Fibroblast of lung (primary cell): Measurements from ENCODE around the gene ARMH1. TPM values are rescaled to one million over a fixed set of nuclear protein-coding genes. Genes with fewer than 3 reads are reported as not detected.
A peak's percentile ranks its signal among the peaks of the same experiment; 100 is the strongest.

Source experiments
- DNase-seq, 2 donors: peaks; one replicate each; pipeline versions ENCODE4 v3.0.0 to v3.0.0-alpha.2; 2010; ENCODE audit warnings: low read depth in 2 of 2
- H2AFZ ChIP-seq: 2 replicates; pipeline ENCODE4 v1.5.1; 2012; ENCODE audit warnings: low read length, control low read depth, inconsistent platforms
- H3K27ac ChIP-seq: 2 replicates; pipeline ENCODE4 v1.5.1; 2011; ENCODE audit warnings: low read length, control low read depth; ENCODE audit not compliant: insufficient read depth
- H3K27me3 ChIP-seq: 2 replicates; pipeline ENCODE4 v1.5.1; 2011; ENCODE audit warnings: mild to moderate bottlenecking, low read length; ENCODE audit not compliant: control insufficient read depth, insufficient read depth
- H3K36me3 ChIP-seq: 2 replicates; pipeline ENCODE4 v1.5.1; 2011; ENCODE audit warnings: low read length; ENCODE audit not compliant: control insufficient read depth, insufficient read depth
- H3K4me1 ChIP-seq: 2 replicates; pipeline ENCODE4 v1.5.1; 2011; ENCODE audit warnings: low read length; ENCODE audit not compliant: control insufficient read depth, insufficient read depth; ENCODE audit errors: extremely low read depth
- H3K4me2 ChIP-seq: 2 replicates; pipeline ENCODE4 v1.5.1; 2011; ENCODE audit warnings: low read length, control low read depth; ENCODE audit not compliant: insufficient read depth; ENCODE audit errors: extremely low read depth
- H3K4me3 ChIP-seq, 4 experiments: fragments of 200-600 bp in 1 of 4; sonication (generic) in 1 of 4; replicated peaks in 1 of 4; 2 replicates each; pipeline ENCODE4 v1.5.1; 2011 to 2016; ENCODE audit warnings: low read length in 4 of 4, low read depth in 3 of 4, mild to moderate bottlenecking in 3 of 4, control low read depth in 2 of 4, inconsistent platforms in 1 of 4, mixed read lengths in 1 of 4; ENCODE audit not compliant: insufficient read depth in 1 of 4; ENCODE audit errors: control extremely low read depth in 1 of 4
- H3K79me2 ChIP-seq: 2 replicates; pipeline ENCODE4 v1.5.1; 2012; ENCODE audit warnings: mild to moderate bottlenecking, low read length, inconsistent platforms; ENCODE audit not compliant: control insufficient read depth, insufficient read depth
- H3K9ac ChIP-seq: 2 replicates; pipeline ENCODE4 v1.5.1; 2011; ENCODE audit warnings: mild to moderate bottlenecking, low read length, control low read depth; ENCODE audit not compliant: insufficient read depth
- H3K9me3 ChIP-seq: 2 replicates; pipeline ENCODE4 v1.5.1; 2012; ENCODE audit warnings: low read depth, low read length; ENCODE audit not compliant: control insufficient read depth, insufficient read depth
- H4K20me1 ChIP-seq: 2 replicates; pipeline ENCODE4 v1.5.1; 2011; ENCODE audit warnings: low read length; ENCODE audit not compliant: control insufficient read depth, insufficient read depth; ENCODE audit errors: extremely low read depth
- EZH2 ChIP-seq: IDR thresholded peaks from 2 replicates; pipeline ENCODE4 v1.5.1; 2012; ENCODE audit warnings: low read length, control low read depth, mild to moderate bottlenecking; ENCODE audit errors: missing control alignments
- polyA plus RNA-seq, 2 donors: library from polyadenylated mRNA; depleted of rRNA in 1 of 2; stranded (reverse) in 1 of 2; unstranded in 1 of 2; fragments of >200 nt; gene quantifications; 2 replicates each; pipeline ENCODE4 v1.2.1, GENCODE V29; 2011 to 2012; ENCODE audit warnings: missing spikeins in 1 of 2
- total RNA-seq: library from RNA; depleted of rRNA; stranded (reverse); fragments of >200 nt; gene quantifications from 2 replicates; pipeline ENCODE4 v1.2.1, GENCODE V29; 2014
- TF ChIP-seq, protein P1 (sequence below), 2 donors: IDR thresholded peaks in 1 of 2; conservative IDR thresholded peaks in 1 of 2; 1 replicate in 1 of 2; 2 replicates in 1 of 2; pipeline ENCODE4 v1.5.1; 2011 to 2012; ENCODE audit warnings: low read length in 2 of 2, control low read depth in 1 of 2, inconsistent platforms in 1 of 2, low read depth in 1 of 2, mild to moderate bottlenecking in 1 of 2

The ARMH1 gene
- total and polyA plus RNA-seq, 2 donors (not counting 1 experiment from before 2014, with no cell fraction given): 2.4 to 6.4 TPM

DNA sequence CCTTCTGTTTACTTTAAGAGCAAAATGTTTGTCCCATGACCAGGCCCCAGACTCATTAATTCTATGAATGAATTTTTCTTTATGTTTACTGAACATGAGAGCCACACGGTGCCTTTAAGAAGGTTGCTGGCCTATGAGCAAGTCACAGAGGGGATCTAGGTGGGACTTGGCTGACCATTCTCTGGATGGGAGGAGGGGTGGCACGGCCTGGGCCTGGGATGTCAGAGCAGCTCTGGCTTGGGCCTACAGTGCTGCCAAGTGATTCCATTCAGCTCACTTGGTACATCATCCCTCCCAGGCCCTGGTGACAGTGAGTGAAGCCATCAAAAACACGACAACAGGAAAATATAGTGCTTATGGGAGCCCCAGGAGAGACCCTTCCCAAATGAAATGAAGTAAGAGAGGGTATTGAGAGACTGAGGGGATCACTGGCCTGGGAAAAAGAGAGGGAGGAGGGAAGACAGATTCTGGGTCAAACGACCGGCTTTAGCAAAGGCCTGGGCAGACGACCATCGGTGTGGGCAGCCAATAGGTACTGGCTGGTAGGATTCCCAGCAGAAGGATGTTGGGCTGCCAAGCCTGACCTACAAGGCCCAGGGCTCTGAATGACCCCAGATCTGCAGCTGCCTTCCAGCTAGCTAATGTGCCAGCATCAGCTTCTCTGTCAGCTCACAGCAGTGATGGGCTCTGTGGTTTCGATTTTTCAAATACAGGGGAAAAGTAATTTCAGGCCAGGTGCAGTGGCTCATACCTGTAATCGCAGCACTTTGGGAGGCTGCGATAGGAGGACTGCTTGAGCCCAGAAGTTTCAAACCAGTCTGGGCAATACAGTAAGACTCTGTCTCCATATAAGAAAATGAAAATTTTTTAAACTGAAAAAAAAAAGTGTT is 3.5 kb upstream of the ARMH1 start:
- no peak overlapping the region for H3K4me3 ChIP-seq
- H3K9me3 ChIP-seq: no peaks in the 10 kb centered on the region
- no peak overlapping the region for H2AFZ ChIP-seq
- no peaks in the 10 kb centered on the region for H3K27me3 ChIP-seq
- H3K4me2 ChIP-seq: no peak overlapping the region
- H3K27ac ChIP-seq: no peak overlapping the region
- no peak for DNase-seq
- TF ChIP-seq EZH2: no peak
- TF ChIP-seq, protein P1, sequence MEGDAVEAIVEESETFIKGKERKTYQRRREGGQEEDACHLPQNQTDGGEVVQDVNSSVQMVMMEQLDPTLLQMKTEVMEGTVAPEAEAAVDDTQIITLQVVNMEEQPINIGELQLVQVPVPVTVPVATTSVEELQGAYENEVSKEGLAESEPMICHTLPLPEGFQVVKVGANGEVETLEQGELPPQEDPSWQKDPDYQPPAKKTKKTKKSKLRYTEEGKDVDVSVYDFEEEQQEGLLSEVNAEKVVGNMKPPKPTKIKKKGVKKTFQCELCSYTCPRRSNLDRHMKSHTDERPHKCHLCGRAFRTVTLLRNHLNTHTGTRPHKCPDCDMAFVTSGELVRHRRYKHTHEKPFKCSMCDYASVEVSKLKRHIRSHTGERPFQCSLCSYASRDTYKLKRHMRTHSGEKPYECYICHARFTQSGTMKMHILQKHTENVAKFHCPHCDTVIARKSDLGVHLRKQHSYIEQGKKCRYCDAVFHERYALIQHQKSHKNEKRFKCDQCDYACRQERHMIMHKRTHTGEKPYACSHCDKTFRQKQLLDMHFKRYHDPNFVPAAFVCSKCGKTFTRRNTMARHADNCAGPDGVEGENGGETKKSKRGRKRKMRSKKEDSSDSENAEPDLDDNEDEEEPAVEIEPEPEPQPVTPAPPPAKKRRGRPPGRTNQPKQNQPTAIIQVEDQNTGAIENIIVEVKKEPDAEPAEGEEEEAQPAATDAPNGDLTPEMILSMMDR (conservative IDR thresholded peaks at IDR 0.05 in 1 of 2, IDR thresholded peaks at IDR 0.05 in 1 of 2; ENCODE audit: low read depth in 1 of 2, low read length in 2 of 2): no peak
- H4K20me1 ChIP-seq: no peaks in the 10 kb centered on the region
- peaks cover 2% of the 10 kb centered on the region for H3K4me1 ChIP-seq
- no peak overlapping the region for H3K9ac ChIP-seq
- H3K79me2 ChIP-seq: no peaks in the 10 kb centered on the region
- no peaks in the 10 kb centered on the region for H3K36me3 ChIP-seq

DNA sequence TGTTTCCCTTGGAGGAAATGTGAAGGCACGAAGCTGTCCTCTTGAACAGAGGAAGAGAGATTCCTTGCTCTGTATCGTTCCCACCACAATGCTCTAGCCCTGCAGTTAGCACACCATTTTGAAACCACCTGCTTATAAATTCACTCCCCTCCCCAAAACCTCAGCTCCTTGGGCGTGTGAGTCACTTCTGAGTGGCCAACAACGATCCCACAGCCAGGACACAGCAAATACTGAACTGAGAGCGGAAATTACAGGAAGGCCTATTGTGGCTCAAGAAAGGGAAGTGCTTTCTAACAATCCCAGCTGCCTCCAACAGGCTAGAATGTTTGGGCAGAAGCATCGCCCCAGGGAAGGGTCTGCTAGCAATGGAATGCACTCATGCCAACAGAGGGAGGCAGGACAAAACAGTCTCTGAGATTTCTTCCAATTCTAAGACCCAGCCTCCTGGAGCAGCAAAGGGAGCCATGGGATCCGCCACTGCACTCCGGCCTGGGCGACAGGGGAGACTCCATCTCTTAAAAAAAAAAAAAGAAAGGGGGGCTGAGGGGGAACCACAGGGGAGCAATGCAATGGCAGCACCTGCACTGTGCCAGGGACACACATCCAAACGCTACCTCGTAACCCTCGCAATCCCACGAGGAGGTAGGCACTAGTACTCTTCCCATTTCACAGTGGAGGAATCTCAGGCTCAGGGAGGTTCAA is 2.1 kb upstream of the ARMH1 start:
- Histone ChIP-seq H3K4me3 (peak overlapping the region in 1 of 4 experiments; percentile 72), H3K9me3 (no peaks in the 10 kb centered on the region), H2AFZ (no peak overlapping the region), H3K36me3 (no peaks in the 10 kb centered on the region), H3K4me1 (peaks cover 13% of the 10 kb centered on the region), H3K27ac (no peak overlapping the region), H3K9ac (no peak overlapping the region), H4K20me1 (no peaks in the 10 kb centered on the region), H3K4me2 (no peak overlapping the region), H3K79me2 (no peaks in the 10 kb centered on the region), H3K27me3 (no peaks in the 10 kb centered on the region)
- no peak for TF ChIP-seq EZH2
- TF ChIP-seq, protein P1 (conservative IDR thresholded peaks at IDR 0.05 in 1 of 2, IDR thresholded peaks at IDR 0.05 in 1 of 2; ENCODE audit: low read depth in 1 of 2, low read length in 2 of 2): no peak
- DNase-seq: peak; percentile 40 to 91

DNA sequence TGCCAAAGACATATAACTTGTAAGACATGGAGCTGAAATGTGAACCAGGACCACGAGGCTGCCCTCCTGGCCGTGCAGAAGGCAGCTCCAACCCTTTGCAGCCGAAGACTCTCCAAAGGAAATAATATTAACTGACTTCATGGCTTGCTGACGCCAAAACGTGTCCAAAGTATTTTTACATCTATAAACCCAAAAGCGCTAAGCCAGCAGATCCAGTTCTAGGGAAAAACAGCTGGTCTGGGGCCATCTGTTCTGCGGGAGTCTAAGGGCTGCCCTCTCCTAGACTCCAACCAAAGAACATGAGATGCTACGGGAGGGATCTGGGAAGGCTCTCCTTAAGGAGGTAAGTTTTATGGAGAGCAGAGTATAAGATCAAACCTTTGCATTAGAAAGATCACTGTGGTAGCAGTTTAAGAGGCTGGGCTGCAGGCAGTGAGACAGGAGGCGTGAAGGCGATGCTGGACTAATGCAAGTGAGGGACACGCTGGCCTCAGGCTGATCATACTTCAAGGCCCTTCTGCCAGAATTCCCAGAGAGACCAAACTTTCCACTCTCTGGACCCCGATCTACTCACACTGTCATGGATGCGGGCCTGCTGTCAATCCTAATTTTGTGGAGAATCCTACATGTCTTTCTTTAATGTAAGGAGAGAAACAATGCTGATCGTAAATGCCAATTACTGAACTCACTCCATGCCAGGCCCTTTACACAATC is 1.4 kb upstream of the ARMH1 start:
- Histone ChIP-seq H3K4me2 (peak overlapping the region; percentile 77), H3K4me3 (peak overlapping the region; percentile 40 to 77 (median 60)), H3K27me3 (no peaks in the 10 kb centered on the region), H2AFZ (peak overlapping the region; percentile 60), H3K27ac (peak overlapping the region; percentile 83), H3K4me1 (peaks cover 16% of the 10 kb centered on the region), H3K9ac (peak overlapping the region; percentile 51), H3K79me2 (no peaks in the 10 kb centered on the region), H4K20me1 (no peaks in the 10 kb centered on the region), H3K36me3 (no peaks in the 10 kb centered on the region), H3K9me3 (no peaks in the 10 kb centered on the region)
- TF ChIP-seq, protein P1 (conservative IDR thresholded peaks at IDR 0.05 in 1 of 2, IDR thresholded peaks at IDR 0.05 in 1 of 2; ENCODE audit: low read depth in 1 of 2, low read length in 2 of 2): no peak
- TF ChIP-seq EZH2: no peak
- no peak for DNase-seq
